HepG2 (cell line): ENCODE measurements around the gene BANP. TPM values are rescaled to one million over a fixed set of nuclear protein-coding genes. Genes with fewer than 3 reads are reported as not detected.
A peak's percentile ranks its signal among the peaks of the same experiment; 100 is the strongest.

Source experiments
- ARNT2 ChIP-seq: sonication (generic); formaldehyde crosslinking; IDR thresholded peaks from 2 replicates; pipeline ENCODE4 v1.8.0; 2022; ENCODE audit warnings: mild to moderate bottlenecking, low read depth, missing genetic modification reagents, moderate library complexity
- HOXA7 ChIP-seq: sonication (generic); formaldehyde crosslinking; IDR thresholded peaks from 2 replicates; pipeline ENCODE4 v1.8.1; 2022; ENCODE audit warnings: mild to moderate bottlenecking, missing genetic modification reagents, moderate library complexity
- MED1 ChIP-seq: sonication (generic); formaldehyde crosslinking; IDR thresholded peaks from 2 replicates; pipeline ENCODE4 v1.4.0; 2020; ENCODE audit warnings: missing genetic modification reagents
- MXI1 ChIP-seq: IDR thresholded peaks from 3 replicates; pipeline ENCODE4 v1.6.1; 2012; ENCODE audit warnings: low read depth, low read length, inconsistent platforms, borderline replicate concordance
- PHB2 ChIP-seq: fragments of 450-650 bp; IDR thresholded peaks from 2 replicates; pipeline ENCODE4 v1.6.1; 2018; ENCODE audit not compliant: partially characterized antibody
- POLR2A ChIP-seq, 2 experiments: IDR thresholded peaks; 2 replicates each; pipeline ENCODE4 v1.6.1; 2011; ENCODE audit warnings: low read depth in 2 of 2, low read length in 2 of 2, mild to moderate bottlenecking in 1 of 2, moderate library complexity in 1 of 2; ENCODE audit not compliant: insufficient read depth in 1 of 2
- RARA ChIP-seq: IDR thresholded peaks from 2 replicates; pipeline ENCODE4 v1.6.1; 2016; ENCODE audit warnings: missing genetic modification reagents, missing compliant biosample characterization
- TBP ChIP-seq: sonication (generic); formaldehyde crosslinking; IDR thresholded peaks from 2 replicates; pipeline ENCODE4 v1.5.0; 2020; ENCODE audit warnings: missing genetic modification reagents
- TBX3 ChIP-seq: fragments of 450-650 bp; IDR thresholded peaks from 2 replicates; pipeline ENCODE4 v1.6.1; 2017; ENCODE audit warnings: antibody characterized with exemption, mild to moderate bottlenecking, inconsistent platforms, borderline replicate concordance
- YEATS2 ChIP-seq: sonication (generic); formaldehyde crosslinking; IDR thresholded peaks from 2 replicates; pipeline ENCODE4 v1.4.0; 2020; ENCODE audit warnings: missing genetic modification reagents, borderline replicate concordance
- ZNF382 ChIP-seq: sonication (generic); formaldehyde crosslinking; IDR thresholded peaks from 2 replicates; pipeline ENCODE4 v1.5.0; 2020; ENCODE audit warnings: missing genetic modification reagents, mild to moderate bottlenecking, borderline replicate concordance
- ZNF501 ChIP-seq: sonication (generic); formaldehyde crosslinking; IDR thresholded peaks from 2 replicates; pipeline ENCODE4 v1.5.1; 2020; ENCODE audit warnings: mild to moderate bottlenecking, moderate library complexity, missing genetic modification reagents
- ZNF547 ChIP-seq: sonication (generic); formaldehyde crosslinking; IDR thresholded peaks from 2 replicates; pipeline ENCODE4 v1.5.1; 2020; ENCODE audit warnings: mild to moderate bottlenecking, missing genetic modification reagents
- ZNF567 ChIP-seq: sonication (generic); formaldehyde crosslinking; IDR thresholded peaks from 2 replicates; pipeline ENCODE4 v1.8.1; 2023; ENCODE audit warnings: mild to moderate bottlenecking, missing genetic modification reagents, borderline replicate concordance
- ZNF577 ChIP-seq: sonication (generic); formaldehyde crosslinking; IDR thresholded peaks from 2 replicates; pipeline ENCODE4 v1.4.0; 2020; ENCODE audit warnings: mild to moderate bottlenecking, low read depth, missing genetic modification reagents, borderline replicate concordance
- ZNF614 ChIP-seq: IDR thresholded peaks from 2 replicates; pipeline ENCODE4 v1.6.1; 2018; ENCODE audit warnings: missing biosample characterization, missing genetic modification reagents, inconsistent platforms, borderline replicate concordance
- ZNF652 ChIP-seq: IDR thresholded peaks from 2 replicates; pipeline ENCODE4 v1.6.1; 2016; ENCODE audit warnings: low read depth, borderline replicate concordance
- ZNF709 ChIP-seq: sonication (generic); formaldehyde crosslinking; IDR thresholded peaks from 2 replicates; pipeline ENCODE4 v1.5.0; 2020; ENCODE audit warnings: mild to moderate bottlenecking, missing genetic modification reagents
- ZNF788 ChIP-seq: sonication (generic); formaldehyde crosslinking; IDR thresholded peaks from 2 replicates; pipeline ENCODE4 v1.5.0; 2020; ENCODE audit warnings: mild to moderate bottlenecking, missing genetic modification reagents, borderline replicate concordance
- polyA plus RNA-seq, 8 experiments: library from polyadenylated mRNA; depleted of rRNA in 3 of 8; stranded (reverse) in 7 of 8; unstranded in 1 of 8; fragments of >200 nt; fragmentation: Illumina TruSeq in 4 of 8; extraction: Trizol in 4 of 8; gene quantifications; 2 replicates each; pipeline versions ENCODE4 v1.2.1 to v1.2.3, GENCODE V29; 2011 to 2016; ENCODE audit warnings: low read depth in 4 of 8, missing spikeins in 1 of 8, mixed read lengths in 1 of 8; ENCODE audit not compliant: insufficient read depth in 1 of 8
- total RNA-seq, 5 experiments: library from RNA; depleted of rRNA; stranded (reverse); fragments of >200 nt; fragmentation: Illumina TruSeq; extraction: Trizol; gene quantifications; 2 replicates each; pipeline ENCODE4 v1.2.3, GENCODE V29; 2016; ENCODE audit warnings: low read depth in 1 of 5
- TF ChIP-seq, protein P1 (sequence below): sonication (generic); formaldehyde crosslinking; IDR thresholded peaks from 2 replicates; pipeline ENCODE4 v1.4.0; 2020; ENCODE audit warnings: missing genetic modification reagents
- TF ChIP-seq, protein P2 (sequence below): sonication (generic); formaldehyde crosslinking; IDR thresholded peaks from 2 replicates; pipeline ENCODE4 v1.4.0; 2020; ENCODE audit warnings: missing genetic modification reagents
- TF ChIP-seq, protein P3 (sequence below): sonication (generic); formaldehyde crosslinking; IDR thresholded peaks from 2 replicates; pipeline ENCODE4 v1.4.0; 2020; ENCODE audit warnings: missing genetic modification reagents, mild to moderate bottlenecking, borderline replicate concordance

BANP gene
- total and polyA plus RNA-seq, 2 of the 13 experiments (the other 11 are each of a cell fraction or from before 2014, with no cell fraction given) = 20.2 to 23.8 TPM

DNA sequence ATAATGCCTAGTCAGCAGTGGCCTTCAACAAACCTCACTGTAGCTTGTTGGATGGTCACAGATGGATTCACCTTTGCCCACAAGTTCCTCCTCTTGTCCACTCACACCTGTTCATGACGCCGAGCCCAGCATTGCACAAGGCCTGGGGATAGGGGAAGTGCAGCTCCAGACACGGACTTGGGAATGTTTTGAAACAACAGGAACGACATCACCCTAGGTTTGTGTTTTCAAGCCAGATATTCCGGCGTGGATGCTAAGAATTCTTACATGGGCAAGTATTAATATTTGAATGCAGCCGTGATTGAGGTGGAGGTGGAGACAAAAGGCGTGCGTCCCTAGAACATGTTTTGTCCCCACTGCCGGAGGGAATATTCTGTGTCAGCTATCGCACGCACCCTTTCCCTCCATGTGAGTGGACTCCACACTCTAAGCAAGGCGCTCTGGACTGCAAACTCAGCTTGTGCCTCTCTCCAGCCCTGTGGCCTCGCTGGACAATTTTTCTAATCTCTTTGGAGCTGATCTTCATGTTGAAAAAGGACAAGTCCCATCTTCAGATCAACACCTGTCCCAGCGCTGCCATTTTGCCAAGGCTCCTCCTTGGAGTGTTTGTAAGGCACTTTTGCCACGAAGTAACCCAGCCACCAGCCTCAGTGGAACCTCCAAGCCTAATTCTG is 2.0 kb upstream of the BANP start (continued):
- TF ChIP-seq, protein P1, sequence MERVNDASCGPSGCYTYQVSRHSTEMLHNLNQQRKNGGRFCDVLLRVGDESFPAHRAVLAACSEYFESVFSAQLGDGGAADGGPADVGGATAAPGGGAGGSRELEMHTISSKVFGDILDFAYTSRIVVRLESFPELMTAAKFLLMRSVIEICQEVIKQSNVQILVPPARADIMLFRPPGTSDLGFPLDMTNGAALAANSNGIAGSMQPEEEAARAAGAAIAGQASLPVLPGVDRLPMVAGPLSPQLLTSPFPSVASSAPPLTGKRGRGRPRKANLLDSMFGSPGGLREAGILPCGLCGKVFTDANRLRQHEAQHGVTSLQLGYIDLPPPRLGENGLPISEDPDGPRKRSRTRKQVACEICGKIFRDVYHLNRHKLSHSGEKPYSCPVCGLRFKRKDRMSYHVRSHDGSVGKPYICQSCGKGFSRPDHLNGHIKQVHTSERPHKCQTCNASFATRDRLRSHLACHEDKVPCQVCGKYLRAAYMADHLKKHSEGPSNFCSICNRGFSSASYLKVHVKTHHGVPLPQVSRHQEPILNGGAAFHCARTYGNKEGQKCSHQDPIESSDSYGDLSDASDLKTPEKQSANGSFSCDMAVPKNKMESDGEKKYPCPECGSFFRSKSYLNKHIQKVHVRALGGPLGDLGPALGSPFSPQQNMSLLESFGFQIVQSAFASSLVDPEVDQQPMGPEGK (CRISPR knock-in tag) = no peak
- TF ChIP-seq POLR2A (IDR thresholded peaks at IDR 0.05; ENCODE audit: insufficient read depth in 1 of 2, low read depth in 2 of 2, low read length in 2 of 2) (peak; percentile 64 to 73), ZNF382 (CRISPR knock-in tag) (no peak), ZNF709 (CRISPR knock-in tag) (no peak; the same call in 1 of the 2 replicates), PHB2 (no peak), RARA (peak; percentile 49), YEATS2 (CRISPR knock-in tag) (0 out of 2 replicates have a peak, but pooled peaks have one; percentile 29), ZNF788 (peak; percentile 62; the same call in 1 of the 2 replicates), ZNF577 (no peak), ZNF567 (CRISPR knock-in tag) (peak; percentile 46; the same call in 1 of the 2 replicates), ZNF547 (CRISPR knock-in tag) (peak; percentile 27; the same call in 1 of the 2 replicates), HOXA7 (CRISPR knock-in tag) (no peak), ARNT2 (no peak), MXI1 (peak; percentile 36; the same call in 1 of the 3 replicates), ZNF501 (0 out of 2 replicates have a peak, but pooled peaks have one; percentile 26), TBP (CRISPR knock-in tag) (no peak), ZNF652 (no peak), ZNF614 (CRISPR knock-in tag) (no peak), TBX3 (no peak), MED1 (CRISPR knock-in tag) (peak; percentile 52)
- TF ChIP-seq, protein P2, sequence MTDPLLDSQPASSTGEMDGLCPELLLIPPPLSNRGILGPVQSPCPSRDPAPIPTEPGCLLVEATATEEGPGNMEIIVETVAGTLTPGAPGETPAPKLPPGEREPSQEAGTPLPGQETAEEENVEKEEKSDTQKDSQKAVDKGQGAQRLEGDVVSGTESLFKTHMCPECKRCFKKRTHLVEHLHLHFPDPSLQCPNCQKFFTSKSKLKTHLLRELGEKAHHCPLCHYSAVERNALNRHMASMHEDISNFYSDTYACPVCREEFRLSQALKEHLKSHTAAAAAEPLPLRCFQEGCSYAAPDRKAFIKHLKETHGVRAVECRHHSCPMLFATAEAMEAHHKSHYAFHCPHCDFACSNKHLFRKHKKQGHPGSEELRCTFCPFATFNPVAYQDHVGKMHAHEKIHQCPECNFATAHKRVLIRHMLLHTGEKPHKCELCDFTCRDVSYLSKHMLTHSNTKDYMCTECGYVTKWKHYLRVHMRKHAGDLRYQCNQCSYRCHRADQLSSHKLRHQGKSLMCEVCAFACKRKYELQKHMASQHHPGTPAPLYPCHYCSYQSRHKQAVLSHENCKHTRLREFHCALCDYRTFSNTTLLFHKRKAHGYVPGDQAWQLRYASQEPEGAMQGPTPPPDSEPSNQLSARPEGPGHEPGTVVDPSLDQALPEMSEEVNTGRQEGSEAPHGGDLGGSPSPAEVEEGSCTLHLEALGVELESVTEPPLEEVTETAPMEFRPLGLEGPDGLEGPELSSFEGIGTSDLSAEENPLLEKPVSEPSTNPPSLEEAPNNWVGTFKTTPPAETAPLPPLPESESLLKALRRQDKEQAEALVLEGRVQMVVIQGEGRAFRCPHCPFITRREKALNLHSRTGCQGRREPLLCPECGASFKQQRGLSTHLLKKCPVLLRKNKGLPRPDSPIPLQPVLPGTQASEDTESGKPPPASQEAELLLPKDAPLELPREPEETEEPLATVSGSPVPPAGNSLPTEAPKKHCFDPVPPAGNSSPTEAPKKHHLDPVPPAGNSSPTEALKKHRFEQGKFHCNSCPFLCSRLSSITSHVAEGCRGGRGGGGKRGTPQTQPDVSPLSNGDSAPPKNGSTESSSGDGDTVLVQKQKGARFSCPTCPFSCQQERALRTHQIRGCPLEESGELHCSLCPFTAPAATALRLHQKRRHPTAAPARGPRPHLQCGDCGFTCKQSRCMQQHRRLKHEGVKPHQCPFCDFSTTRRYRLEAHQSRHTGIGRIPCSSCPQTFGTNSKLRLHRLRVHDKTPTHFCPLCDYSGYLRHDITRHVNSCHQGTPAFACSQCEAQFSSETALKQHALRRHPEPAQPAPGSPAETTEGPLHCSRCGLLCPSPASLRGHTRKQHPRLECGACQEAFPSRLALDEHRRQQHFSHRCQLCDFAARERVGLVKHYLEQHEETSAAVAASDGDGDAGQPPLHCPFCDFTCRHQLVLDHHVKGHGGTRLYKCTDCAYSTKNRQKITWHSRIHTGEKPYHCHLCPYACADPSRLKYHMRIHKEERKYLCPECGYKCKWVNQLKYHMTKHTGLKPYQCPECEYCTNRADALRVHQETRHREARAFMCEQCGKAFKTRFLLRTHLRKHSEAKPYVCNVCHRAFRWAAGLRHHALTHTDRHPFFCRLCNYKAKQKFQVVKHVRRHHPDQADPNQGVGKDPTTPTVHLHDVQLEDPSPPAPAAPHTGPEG (CRISPR knock-in tag) = 0 out of 2 replicates have a peak, but pooled peaks have one; percentile 51
- TF ChIP-seq, protein P3, sequence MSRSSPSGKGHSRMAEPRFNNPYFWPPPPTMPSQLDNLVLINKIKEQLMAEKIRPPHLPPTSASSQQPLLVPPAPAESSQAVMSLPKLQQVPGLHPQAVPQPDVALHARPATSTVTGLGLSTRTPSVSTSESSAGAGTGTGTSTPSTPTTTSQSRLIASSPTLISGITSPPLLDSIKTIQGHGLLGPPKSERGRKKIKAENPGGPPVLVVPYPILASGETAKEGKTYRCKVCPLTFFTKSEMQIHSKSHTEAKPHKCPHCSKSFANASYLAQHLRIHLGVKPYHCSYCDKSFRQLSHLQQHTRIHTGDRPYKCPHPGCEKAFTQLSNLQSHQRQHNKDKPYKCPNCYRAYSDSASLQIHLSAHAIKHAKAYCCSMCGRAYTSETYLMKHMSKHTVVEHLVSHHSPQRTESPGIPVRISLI = no peak
